Islet precursor cell (in vitro differentiated cells): ENCODE measurements around the gene AXIN1.
"Not testable (repeated sequence)": the region's sequence is repeated elsewhere in the genome, so short reads cannot be mapped to it uniquely, and the experiment has no call there.

Source experiments
- DNase-seq: peaks from one replicate; pipeline ENCODE4 v3.0.0-alpha.2; 2018

The AXIN1 gene

GRCh38 chr16:263182-263774, 89.2 kb downstream of the AXIN1 start:
- DNase-seq = no peak

- peak; percentile 49 for DNase-seq
Observed at GRCh38 chr16:262121-262745, 90.3 kb downstream of the AXIN1 start.

GRCh38 chr16:261031-261691, 91.4 kb downstream of the AXIN1 start:
- no peak for DNase-seq

- no peak for DNase-seq
Observed at GRCh38 chr16:260326-260725, 92.2 kb downstream of the AXIN1 start.

GRCh38 chr16:259814-260253, 92.7 kb downstream of the AXIN1 start:
- peak; percentile 47 for DNase-seq

DNA sequence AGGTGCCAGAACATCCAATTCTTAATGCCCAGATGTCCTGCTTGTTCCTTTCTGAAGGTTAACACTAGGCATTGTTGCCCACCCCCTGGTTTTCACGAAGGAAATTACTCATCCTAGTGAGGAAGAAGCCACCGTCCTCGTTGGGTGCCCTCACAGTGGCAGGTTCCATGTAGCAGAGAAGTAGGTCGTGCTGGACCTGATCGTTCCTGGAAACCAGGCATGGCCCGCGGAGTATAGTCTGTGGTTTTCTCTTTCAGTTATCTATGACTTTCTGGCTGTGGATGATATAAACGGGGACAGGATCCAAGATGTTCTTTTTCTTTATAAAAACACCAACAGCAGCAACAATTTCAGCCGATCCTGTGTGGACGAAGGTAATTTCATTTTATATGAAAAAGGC, 93.3 kb downstream of the AXIN1 start:
- DNase-seq = no peak

GRCh38 chr16:258091-258490, 94.4 kb downstream of the AXIN1 start:
- not testable (repeated sequence) for DNase-seq

DNA sequence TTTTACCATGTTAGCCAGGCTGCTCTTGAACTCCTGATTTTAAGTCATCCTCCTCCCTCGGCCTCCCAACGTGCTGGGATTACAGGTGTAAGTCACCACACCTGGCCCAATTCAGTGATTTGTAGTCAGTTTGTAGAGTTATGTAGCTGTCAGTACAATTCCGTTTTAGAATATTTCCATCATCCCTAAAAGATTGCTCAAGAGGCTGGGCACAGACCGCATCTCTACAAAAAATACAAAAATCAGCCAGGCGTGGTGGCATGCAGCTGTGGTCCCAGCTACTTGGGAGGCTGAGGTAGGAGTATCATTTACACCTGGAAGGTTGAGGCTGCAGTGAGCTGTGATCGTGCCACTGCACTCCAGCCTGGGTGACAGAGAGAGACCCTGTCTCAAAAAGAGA, 97.3 kb downstream of the AXIN1 start:
- DNase-seq = no peak

DNA sequence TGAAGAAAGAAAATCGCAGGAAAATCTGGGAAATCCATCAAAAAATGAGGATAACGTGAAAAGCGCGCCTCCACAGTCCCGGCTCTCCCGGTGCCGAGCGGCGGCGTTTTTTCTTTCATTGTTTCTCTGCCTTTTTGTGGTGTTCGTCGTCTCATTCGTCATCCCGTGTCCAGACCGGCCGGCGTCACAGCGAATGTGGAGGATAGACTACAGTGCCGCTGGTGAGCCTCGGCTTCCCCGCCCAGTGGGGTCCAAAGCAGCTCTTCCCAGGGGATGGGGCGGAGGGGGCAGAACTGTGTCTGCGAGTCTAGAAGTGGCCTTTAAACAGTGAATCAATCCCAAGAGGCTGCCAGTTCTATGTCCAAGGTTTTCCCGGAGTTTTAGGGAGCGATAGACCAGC, 98.1 kb downstream of the AXIN1 start:
- no peak for DNase-seq

DNA sequence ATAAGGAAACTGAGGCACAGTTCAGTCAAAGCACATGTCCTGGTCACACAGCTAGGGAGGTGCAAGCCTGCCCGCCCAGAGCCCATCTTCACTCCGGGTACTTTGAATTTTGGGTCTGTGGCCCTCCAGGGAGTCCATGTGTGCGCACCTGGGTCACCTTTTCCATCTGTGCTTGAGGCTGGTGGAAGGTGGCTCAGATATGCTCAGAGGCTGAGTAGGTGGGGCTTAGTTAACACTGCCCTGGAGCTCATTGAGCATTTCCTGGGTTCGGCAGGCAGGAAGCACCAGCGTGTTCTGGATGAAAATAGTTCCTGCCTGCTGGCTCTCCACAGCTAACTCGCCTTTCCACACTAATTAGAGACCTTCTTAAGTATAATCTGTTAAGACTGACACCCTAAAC, 98.7 kb downstream of the AXIN1 start:
- DNase-seq = no peak

DNA sequence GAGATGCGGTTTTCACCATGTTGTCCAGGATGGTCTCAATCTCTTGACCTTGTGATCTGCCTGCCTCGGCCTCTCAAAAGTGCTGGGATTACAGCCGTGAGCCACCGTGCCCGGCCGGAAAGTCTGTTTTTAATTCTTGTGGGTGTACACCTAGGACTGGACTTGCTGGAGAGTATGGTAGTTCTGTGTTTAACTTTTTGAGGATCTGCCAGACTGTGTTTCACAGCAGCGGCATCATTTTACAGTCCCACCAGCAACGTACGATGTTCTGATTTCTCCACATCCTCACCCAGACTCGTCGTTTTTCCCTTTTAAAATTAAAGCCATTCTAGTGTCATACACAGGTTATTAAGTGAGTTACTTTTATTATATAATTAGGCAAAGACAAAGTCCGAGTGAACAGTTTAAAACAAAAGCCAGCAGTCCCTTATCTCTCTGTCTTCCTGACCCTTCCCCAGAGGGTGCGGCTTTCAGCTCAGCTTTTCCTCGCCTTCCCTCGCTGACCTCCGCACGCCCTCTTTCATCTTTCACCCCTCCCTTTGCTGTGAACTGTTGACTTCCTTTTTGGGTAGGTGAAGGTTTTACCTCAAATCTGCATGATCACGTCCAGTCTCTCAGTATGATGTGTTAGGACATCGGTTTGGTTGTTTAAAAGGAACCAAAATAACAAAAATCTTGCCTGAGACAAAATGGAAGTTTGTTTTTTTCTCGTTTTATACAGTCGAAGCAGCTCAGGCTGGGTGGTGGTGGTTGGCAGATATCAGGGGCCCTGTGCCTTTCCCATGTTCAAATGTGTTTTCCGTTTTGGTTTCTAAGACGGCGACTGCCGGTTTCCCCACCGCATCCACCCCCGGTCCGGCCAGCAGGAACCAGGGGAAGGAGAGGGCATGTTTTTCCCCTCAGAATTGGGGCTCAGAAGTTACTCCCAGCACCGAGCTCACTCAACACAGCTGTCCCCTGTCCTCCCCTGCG, 99.9 kb downstream of the AXIN1 start:
- no peak for DNase-seq

DNA sequence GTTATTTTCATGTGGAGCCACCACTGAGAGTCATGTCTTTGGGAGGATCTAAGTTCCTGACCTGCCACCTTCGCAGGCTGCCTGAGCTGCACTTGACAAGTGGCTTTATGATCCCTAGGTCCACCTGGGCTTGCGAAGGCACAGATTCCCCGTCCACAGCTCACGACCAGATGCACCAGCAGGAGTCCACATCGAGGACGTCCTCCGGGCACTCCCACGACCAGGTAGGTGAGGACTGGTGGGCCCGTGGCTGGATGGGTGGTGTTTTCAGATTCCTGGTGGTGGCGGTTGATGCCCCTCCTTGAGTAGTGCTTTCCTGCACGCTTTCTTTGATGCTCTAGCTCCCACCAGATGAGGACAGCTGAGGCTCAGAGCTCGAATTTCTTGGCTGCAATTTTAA, 103.1 kb downstream of the AXIN1 start:
- no peak for DNase-seq

GRCh38 chr16:247027-247426, 105.5 kb downstream of the AXIN1 start:
- no peak for DNase-seq

DNA sequence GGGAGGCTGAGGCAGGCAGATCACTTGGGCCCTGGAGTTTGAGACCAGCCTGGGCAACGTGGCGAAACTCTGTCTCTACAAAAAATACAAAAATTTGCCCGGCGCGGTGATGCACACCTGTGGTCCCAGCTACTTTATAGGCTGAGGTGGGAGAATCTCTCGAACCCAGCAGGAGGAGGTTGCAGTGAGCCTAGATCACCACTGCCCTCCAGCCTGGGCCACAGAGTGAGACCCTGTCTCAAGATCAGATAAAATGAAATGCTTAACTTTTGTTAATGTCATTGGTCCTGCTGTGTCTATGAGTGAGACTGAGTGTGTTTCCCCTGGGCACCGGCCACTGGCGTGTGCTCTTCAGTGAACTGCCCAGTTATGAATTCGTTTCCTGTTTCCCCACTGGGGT, 107.4 kb downstream of the AXIN1 start:
- no peak for DNase-seq

GRCh38 chr16:243348-243747, 109.2 kb downstream of the AXIN1 start:
- no peak for DNase-seq

GRCh38 chr16:242281-242680, 110.2 kb downstream of the AXIN1 start:
- no peak for DNase-seq

GRCh38 chr16:240559-240958, 112.0 kb downstream of the AXIN1 start:
- DNase-seq = no peak

GRCh38 chr16:239948-240277, 112.6 kb downstream of the AXIN1 start:
- DNase-seq = no peak
